ENCODE data around the gene MMS22L.

The MMS22L gene

DNA sequence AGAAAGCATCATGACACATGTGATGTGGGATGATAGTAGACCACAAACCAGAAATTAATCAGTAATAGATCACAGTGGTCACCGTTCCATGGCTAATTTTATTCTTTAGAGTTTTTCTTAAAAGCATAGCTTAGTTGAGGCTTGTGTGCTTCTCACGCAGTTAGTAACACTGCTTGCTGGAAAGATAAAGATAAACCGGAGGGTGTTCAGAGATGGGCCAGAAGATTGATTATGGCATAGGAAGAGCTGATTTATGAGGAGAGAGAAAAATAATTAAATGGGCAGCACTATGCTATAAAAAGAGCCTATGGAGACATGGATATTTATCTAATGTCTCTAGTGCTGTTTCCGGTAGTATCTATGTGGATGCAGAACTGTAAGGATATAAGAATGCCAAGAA is 173.6 kb downstream of the MMS22L start:
- Histone ChIP-seq H3K27ac (no peak overlapping the region), H3K36me3 (ENCODE audit: insufficient read depth) (no peaks in the 10 kb centered on the region), H3K4me1 (ENCODE audit: low read depth, poor library complexity, severe bottlenecking) (no peaks in the 10 kb centered on the region), H2AFZ (ENCODE audit: low read depth) (no peak overlapping the region), H4K20me1 (ENCODE audit: insufficient read depth) (no peaks in the 10 kb centered on the region), H3K79me2 (ENCODE audit: insufficient read depth, low read depth) (no peaks in the 10 kb centered on the region), H3K9ac (no peak overlapping the region), H3K27me3 (ENCODE audit: insufficient read depth, low read depth) (no peaks in the 10 kb centered on the region), H3K4me3 (IDR thresholded peaks at IDR 0.05; ENCODE audit: insufficient read depth, low read depth, low read length) (no peak overlapping the region), H3K4me2 (no peak overlapping the region)
- TF ChIP-seq, protein P1, sequence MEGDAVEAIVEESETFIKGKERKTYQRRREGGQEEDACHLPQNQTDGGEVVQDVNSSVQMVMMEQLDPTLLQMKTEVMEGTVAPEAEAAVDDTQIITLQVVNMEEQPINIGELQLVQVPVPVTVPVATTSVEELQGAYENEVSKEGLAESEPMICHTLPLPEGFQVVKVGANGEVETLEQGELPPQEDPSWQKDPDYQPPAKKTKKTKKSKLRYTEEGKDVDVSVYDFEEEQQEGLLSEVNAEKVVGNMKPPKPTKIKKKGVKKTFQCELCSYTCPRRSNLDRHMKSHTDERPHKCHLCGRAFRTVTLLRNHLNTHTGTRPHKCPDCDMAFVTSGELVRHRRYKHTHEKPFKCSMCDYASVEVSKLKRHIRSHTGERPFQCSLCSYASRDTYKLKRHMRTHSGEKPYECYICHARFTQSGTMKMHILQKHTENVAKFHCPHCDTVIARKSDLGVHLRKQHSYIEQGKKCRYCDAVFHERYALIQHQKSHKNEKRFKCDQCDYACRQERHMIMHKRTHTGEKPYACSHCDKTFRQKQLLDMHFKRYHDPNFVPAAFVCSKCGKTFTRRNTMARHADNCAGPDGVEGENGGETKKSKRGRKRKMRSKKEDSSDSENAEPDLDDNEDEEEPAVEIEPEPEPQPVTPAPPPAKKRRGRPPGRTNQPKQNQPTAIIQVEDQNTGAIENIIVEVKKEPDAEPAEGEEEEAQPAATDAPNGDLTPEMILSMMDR (conservative IDR thresholded peaks at IDR 0.05; ENCODE audit: low read depth, low read length) = no peak

DNA sequence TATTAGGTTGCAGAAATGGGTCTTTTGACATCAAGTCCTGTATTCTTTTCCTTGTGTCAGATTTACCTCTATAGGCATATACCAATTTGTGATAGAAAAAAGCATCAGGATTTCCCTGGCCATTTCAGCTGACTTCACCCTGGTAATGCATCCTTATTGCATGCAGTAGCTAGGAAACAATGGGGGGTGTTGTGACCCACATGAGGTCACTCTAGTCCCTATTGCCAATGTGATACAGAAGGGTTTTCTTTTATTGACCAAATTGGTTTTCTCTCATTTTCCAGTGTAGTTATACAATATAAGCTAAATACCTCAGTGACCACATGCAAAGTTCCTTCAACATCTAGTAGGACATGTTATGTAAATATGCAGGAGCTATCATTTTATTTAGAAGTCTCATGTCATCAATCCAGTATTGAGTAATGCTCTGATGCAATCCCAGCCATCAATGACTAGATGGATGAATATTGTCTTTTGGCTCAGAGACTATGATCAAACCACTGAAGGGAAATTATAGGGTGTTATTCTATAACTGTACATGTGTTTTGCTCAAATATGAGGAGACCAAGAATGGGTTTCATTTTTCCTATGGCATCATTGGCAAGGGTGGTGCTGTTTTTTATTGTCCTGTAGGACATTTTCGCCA is 180.7 kb downstream of the MMS22L start:
- Histone ChIP-seq H3K4me2 (no peak overlapping the region), H4K20me1 (ENCODE audit: insufficient read depth) (no peaks in the 10 kb centered on the region), H3K27ac (no peak overlapping the region), H3K4me3 (IDR thresholded peaks at IDR 0.05; ENCODE audit: insufficient read depth, low read depth, low read length) (no peak overlapping the region), H3K36me3 (ENCODE audit: insufficient read depth) (no peaks in the 10 kb centered on the region), H3K79me2 (ENCODE audit: insufficient read depth, low read depth) (no peaks in the 10 kb centered on the region), H2AFZ (ENCODE audit: low read depth) (no peak overlapping the region), H3K4me1 (ENCODE audit: low read depth, poor library complexity, severe bottlenecking) (no peaks in the 10 kb centered on the region), H3K9ac (no peak overlapping the region), H3K27me3 (ENCODE audit: insufficient read depth, low read depth) (no peaks in the 10 kb centered on the region)
- TF ChIP-seq, protein P1 (conservative IDR thresholded peaks at IDR 0.05; ENCODE audit: low read depth, low read length) = no peak

DNA sequence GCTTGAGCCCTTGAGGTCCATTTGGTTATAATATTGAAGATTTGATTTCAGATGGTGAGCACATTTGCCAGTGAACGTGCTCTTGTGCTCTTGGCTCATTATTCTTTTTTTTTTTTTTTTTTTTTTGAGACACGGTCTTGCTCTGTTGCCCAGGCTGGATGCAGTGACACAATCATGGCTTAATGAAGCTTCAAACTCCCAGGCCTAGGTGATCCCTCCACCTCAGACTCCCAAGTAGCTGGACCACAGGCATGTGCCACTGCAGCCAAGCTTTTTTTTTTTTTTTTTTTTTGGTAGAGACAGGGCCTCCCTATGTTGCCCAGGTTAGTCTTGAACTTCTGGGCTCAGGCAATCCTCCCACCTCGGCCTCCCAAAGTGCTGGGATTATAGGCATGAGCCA is 182.3 kb downstream of the MMS22L start:
- no peaks in the 10 kb centered on the region for H3K27me3 ChIP-seq (ENCODE audit: insufficient read depth, low read depth)
- TF ChIP-seq, protein P1 (conservative IDR thresholded peaks at IDR 0.05; ENCODE audit: low read depth, low read length) = no peak
- no peaks in the 10 kb centered on the region for H3K79me2 ChIP-seq (ENCODE audit: insufficient read depth, low read depth)
- H3K9ac ChIP-seq = no peak overlapping the region
- no peaks in the 10 kb centered on the region for H3K4me1 ChIP-seq (ENCODE audit: low read depth, poor library complexity, severe bottlenecking)
- no peak overlapping the region for H3K4me2 ChIP-seq
- no peak overlapping the region for H3K27ac ChIP-seq
- no peaks in the 10 kb centered on the region for H4K20me1 ChIP-seq (ENCODE audit: insufficient read depth)
- H2AFZ ChIP-seq (ENCODE audit: low read depth) = no peak overlapping the region
- no peaks in the 10 kb centered on the region for H3K36me3 ChIP-seq (ENCODE audit: insufficient read depth)
- H3K4me3 ChIP-seq (IDR thresholded peaks at IDR 0.05; ENCODE audit: insufficient read depth, low read depth, low read length) = no peak overlapping the region

DNA sequence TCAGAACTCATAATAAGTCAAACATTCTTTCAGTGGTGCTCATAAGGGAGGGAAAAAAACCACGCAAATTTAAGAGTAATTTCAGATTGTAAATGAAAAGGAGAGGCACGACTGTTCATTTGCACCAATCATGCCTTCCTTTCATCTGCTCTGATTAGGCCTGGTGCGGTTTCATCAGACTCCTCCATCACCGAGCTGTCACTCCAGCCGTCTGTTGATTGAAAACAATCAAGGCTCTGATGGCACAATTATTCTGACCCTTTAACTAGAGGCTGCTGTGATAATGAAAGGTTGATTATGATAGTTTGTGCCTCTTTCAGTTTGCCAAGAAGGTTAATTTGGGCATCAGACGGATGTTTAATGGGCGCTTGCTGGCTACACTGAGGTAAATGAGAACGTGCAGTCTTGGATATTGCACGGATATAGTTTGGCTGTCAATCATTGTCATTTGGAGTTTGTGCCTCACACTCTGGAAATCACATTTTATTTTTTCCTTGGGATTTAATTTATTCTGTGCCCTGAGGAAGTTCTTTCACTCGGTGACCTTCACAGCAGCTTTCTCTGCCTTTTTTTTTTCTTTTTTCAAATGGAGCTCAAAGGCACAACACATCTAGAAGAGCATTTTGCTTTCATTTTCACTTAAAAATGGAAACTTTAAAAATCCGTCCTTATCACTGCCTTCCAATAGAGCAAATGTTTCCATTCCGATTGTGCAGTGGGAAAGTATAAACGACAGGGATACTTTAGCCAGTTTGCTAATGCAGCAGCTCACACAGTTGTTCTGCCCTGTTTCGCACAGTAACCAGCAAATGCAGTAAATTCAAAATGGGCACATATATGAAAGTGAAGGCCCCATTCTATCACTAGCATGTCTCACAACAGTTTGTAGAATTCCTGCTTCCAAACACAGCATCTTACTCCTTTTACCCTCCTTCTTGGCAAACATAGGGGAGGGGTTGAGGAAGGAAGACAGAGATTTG is 185.7 kb downstream of the MMS22L start:
- Histone ChIP-seq H3K9ac (no peak overlapping the region), H3K36me3 (ENCODE audit: insufficient read depth) (no peaks in the 10 kb centered on the region), H3K27me3 (ENCODE audit: insufficient read depth, low read depth) (no peaks in the 10 kb centered on the region), H3K4me1 (ENCODE audit: low read depth, poor library complexity, severe bottlenecking) (no peaks in the 10 kb centered on the region), H3K27ac (no peak overlapping the region), H3K4me2 (no peak overlapping the region), H3K79me2 (ENCODE audit: insufficient read depth, low read depth) (no peaks in the 10 kb centered on the region), H3K4me3 (IDR thresholded peaks at IDR 0.05; ENCODE audit: insufficient read depth, low read depth, low read length) (no peak overlapping the region), H2AFZ (ENCODE audit: low read depth) (no peak overlapping the region), H4K20me1 (ENCODE audit: insufficient read depth) (no peaks in the 10 kb centered on the region)
- TF ChIP-seq, protein P1 (conservative IDR thresholded peaks at IDR 0.05; ENCODE audit: low read depth, low read length) = no peak
